Prostate gland (tissue), 2 donors: Measurements from ENCODE around the gene ENO2. TPM values are rescaled to one million over a fixed set of nuclear protein-coding genes. Genes with fewer than 3 reads are reported as not detected.
A peak's percentile ranks its signal among the peaks of the same experiment; 100 is the strongest.

Experiments
- DNase-seq: peaks from one replicate; pipeline ENCODE4 v3.0.0-alpha.2; 2019; ENCODE audit warnings: low spot score
- H3K27ac ChIP-seq, 2 donors: fragments of 200-600 bp; sonication (generic); 2 replicates each; pipeline ENCODE4 v1.5.1; 2017 to 2019
- H3K27me3 ChIP-seq: fragments of 200-600 bp; sonication (generic); replicated peaks from 2 replicates; pipeline ENCODE4 v1.5.1; 2019; ENCODE audit not compliant: insufficient read depth
- H3K36me3 ChIP-seq, 2 donors: fragments of 200-600 bp; sonication (generic); 1 replicate in 1 of 2; 2 replicates in 1 of 2; pipeline versions ENCODE4 v1.5.1 to v1.8.1; 2017 to 2019
- H3K4me1 ChIP-seq: fragments of 200-600 bp; sonication (generic); replicated peaks from 2 replicates; pipeline ENCODE4 v1.5.1; 2019
- H3K4me3 ChIP-seq, 2 donors: fragments of 200-600 bp; sonication (generic); 2 replicates each; pipeline ENCODE4 v1.5.1; 2017 to 2019
- H3K9me3 ChIP-seq: fragments of 200-600 bp; sonication (generic); 2 replicates; pipeline ENCODE4 v1.5.1; 2017
- CTCF ChIP-seq, 4 experiments: fragments of 200-600 bp in 2 of 4; fragments of 450-650 bp in 2 of 4; sonication (generic) in 2 of 4; IDR thresholded peaks; 1 replicate in 3 of 4; 2 replicates in 1 of 4; pipeline ENCODE4 v1.5.1; 2016 to 2019; ENCODE audit warnings: antibody characterized with exemption in 4 of 4, mild to moderate bottlenecking in 2 of 4, moderate library complexity in 2 of 4
- POLR2A ChIP-seq: fragments of 450-650 bp; IDR thresholded peaks from one replicate; pipeline ENCODE4 v1.6.1; 2016; ENCODE audit warnings: antibody characterized with exemption, mild to moderate bottlenecking
- POLR2AphosphoS5 ChIP-seq: sonication (generic); formaldehyde crosslinking; IDR thresholded peaks from one replicate; pipeline ENCODE4 v1.6.1; 2017; ENCODE audit warnings: antibody characterized with exemption
- WGBS: methylation state at CpG from one replicate; pipeline ENCODE4 v1.1.5; 2018; 5-methylcytosine and 5-hydroxymethylcytosine counted together
- intact Hi-C: fragments of 100-400 bp; cut with DNase I; formaldehyde crosslinking; loops from one replicate; pipeline ENCODE4 v1.14.2; 2022
- total RNA-seq, 2 donors: library from RNA; depleted of rRNA; stranded (reverse); fragments of >200 nt; gene quantifications; one replicate each; pipeline ENCODE4 v1.1.0, GENCODE V29; 2016

ENO2 gene
- total RNA-seq, 2 donors from 2014 or later = 6.9 to 13.0 TPM

GRCh38 chr12:6956021-6956727, 41.8 kb downstream of the ENO2 start:
- no peak for DNase-seq
- Histone ChIP-seq H3K4me3 (no peak overlapping the region), H3K4me1 (peaks cover 1% of the 10 kb centered on the region), H3K9me3 (no peaks in the 10 kb centered on the region), H3K36me3 (no peaks in the 10 kb centered on the region), H3K27me3 (no peaks in the 10 kb centered on the region), H3K27ac (no peak overlapping the region)
- intact Hi-C loops = no loop called here
- 78% methylated on average over 28 of the region's 28 CpGs for WGBS
- TF ChIP-seq POLR2A (no peak), POLR2AphosphoS5 (no peak), CTCF (IDR thresholded peaks at IDR 0.05) (no peak)

GRCh38 chr12:6957151-6957701, 42.8 kb downstream of the ENO2 start:
- no peaks in the 10 kb centered on the region for H3K27me3 ChIP-seq
- DNase-seq = no peak
- peaks cover 6% of the 10 kb centered on the region for H3K4me1 ChIP-seq
- TF ChIP-seq CTCF (IDR thresholded peaks at IDR 0.05) (no peak), POLR2A (no peak), POLR2AphosphoS5 (no peak)
- WGBS = 85% methylated on average over 20 of the region's 20 CpGs
- no peak overlapping the region for H3K4me3 ChIP-seq
- H3K36me3 ChIP-seq = no peaks in the 10 kb centered on the region
- no peaks in the 10 kb centered on the region for H3K9me3 ChIP-seq
- no peak overlapping the region for H3K27ac ChIP-seq
- intact Hi-C loops = no loop called here

- no peaks in the 10 kb centered on the region for H3K27me3 ChIP-seq
- intact Hi-C loops = no loop called here
- H3K36me3 ChIP-seq = no peaks in the 10 kb centered on the region
- 72% methylated on average over 28 of the region's 28 CpGs for WGBS
- DNase-seq = no peak
- no peak overlapping the region for H3K27ac ChIP-seq
- H3K4me1 ChIP-seq = peaks cover 6% of the 10 kb centered on the region
- H3K9me3 ChIP-seq = no peaks in the 10 kb centered on the region
- no peak overlapping the region for H3K4me3 ChIP-seq
- TF ChIP-seq POLR2AphosphoS5 (no peak), POLR2A (no peak), CTCF (IDR thresholded peaks at IDR 0.05) (no peak)
Measured at GRCh38 chr12:6957741-6958608, 43.6 kb downstream of the ENO2 start.

- TF ChIP-seq CTCF (IDR thresholded peaks at IDR 0.05) (no peak), POLR2A (no peak), POLR2AphosphoS5 (no peak)
- H3K36me3 ChIP-seq = no peaks in the 10 kb centered on the region
- intact Hi-C loops = no loop called here
- no peaks in the 10 kb centered on the region for H3K9me3 ChIP-seq
- WGBS = 84% methylated on average over 10 of the region's 10 CpGs
- H3K4me3 ChIP-seq = no peak overlapping the region
- peaks cover 6% of the 10 kb centered on the region for H3K4me1 ChIP-seq
- no peak for DNase-seq
- peak overlapping the region in 1 of 2 donors; percentile 26 for H3K27ac ChIP-seq
- no peaks in the 10 kb centered on the region for H3K27me3 ChIP-seq
Measured at GRCh38 chr12:6958609-6959057, 44.3 kb downstream of the ENO2 start.
